PC-3 (cell line): ENCODE data around the gene PNISR. TPM values are rescaled to one million over a fixed set of nuclear protein-coding genes. Genes with fewer than 3 reads are reported as not detected.
A peak's percentile ranks its signal among the peaks of the same experiment; 100 is the strongest.
"Not testable (repeated sequence)": the region's sequence is repeated elsewhere in the genome, so short reads cannot be mapped to it uniquely, and the experiment has no call there.

ENCODE experiments used
- ATAC-seq: fragments of 200-7000 bp; cut with Tn5 transposase; 2 replicates; pipeline ENCODE4 v1.9.1; 2020; ENCODE audit warnings: mild to moderate bottlenecking, moderate library complexity
- BruUV-seq: library from RNA; stranded (reverse); fragments of 400-500 nt; replicated peaks from 2 replicates; lab custom pipeline; 2021; lab: Mats Ljungman, UMichigan
- CTCF ChIA-PET: fragments of 300-600 bp; sonication (Branson Sonifier 250); formaldehyde crosslinking; loops from one replicate; lab custom pipeline; 2022; ENCODE audit warnings: antibody characterized with exemption; lab: Charles Lee
- POLR2A ChIA-PET: fragments of 300-600 bp; sonication (Branson Sonifier 250); formaldehyde crosslinking; loops from one replicate; lab custom pipeline; 2022; ENCODE audit warnings: antibody characterized with exemption; ENCODE audit not compliant: unreplicated experiment; lab: Charles Lee
- DNase-seq: peaks from one replicate; pipeline ENCODE4 v3.0.0-alpha.2; 2015
- H2AFZ ChIP-seq: fragments of 300-600 bp; sonication (generic); 2 replicates; pipeline ENCODE4 v1.6.0; 2016; ENCODE audit warnings: antibody characterized with exemption, low read length
- H3F3A ChIP-seq: fragments of 300-600 bp; sonication (generic); one replicate; pipeline ENCODE4 v1.6.0; 2017; ENCODE audit warnings: antibody characterized with exemption, low read length, control low read depth, mild to moderate bottlenecking; ENCODE audit not compliant: unreplicated experiment
- H3K27ac ChIP-seq: fragments of 300-600 bp; sonication (generic); 2 replicates; pipeline ENCODE4 v1.5.1; 2016; ENCODE audit warnings: mild to moderate bottlenecking, low read length
- H3K27me3 ChIP-seq: fragments of 300-600 bp; sonication (generic); 2 replicates; pipeline ENCODE4 v1.6.1; 2016; ENCODE audit warnings: low read length, mixed read lengths
- H3K36me3 ChIP-seq: fragments of 300-600 bp; sonication (generic); 2 replicates; pipeline ENCODE4 v1.6.1; 2016; ENCODE audit warnings: low read depth, mixed run types, low read length, mixed read lengths
- H3K4me1 ChIP-seq: fragments of 300-600 bp; sonication (generic); 2 replicates; pipeline ENCODE4 v1.5.1; 2016; ENCODE audit warnings: low read length; ENCODE audit not compliant: insufficient read depth
- H3K4me2 ChIP-seq: fragments of 300-600 bp; sonication (generic); 2 replicates; pipeline ENCODE4 v1.6.0; 2016; ENCODE audit warnings: low read length
- H3K4me3 ChIP-seq: fragments of 300-600 bp; sonication (generic); 2 replicates; pipeline ENCODE4 v1.5.1; 2016; ENCODE audit warnings: mild to moderate bottlenecking, low read length, mixed read lengths
- H3K79me2 ChIP-seq: fragments of 300-600 bp; sonication (generic); 2 replicates; pipeline ENCODE4 v1.6.1; 2017; ENCODE audit warnings: low read length, mixed read lengths
- H3K9ac ChIP-seq: fragments of 300-600 bp; sonication (generic); 2 replicates; pipeline ENCODE4 v1.6.0; 2016; ENCODE audit warnings: mild to moderate bottlenecking, low read length
- H3K9me2 ChIP-seq: fragments of 300-600 bp; sonication (generic); replicated peaks from 2 replicates; pipeline ENCODE4 v1.6.1; 2016; ENCODE audit warnings: mixed run types, low read length, mixed read lengths
- H3K9me3 ChIP-seq: fragments of 300-600 bp; sonication (generic); 2 replicates; pipeline ENCODE4 v1.6.1; 2016; ENCODE audit warnings: low read length, mixed read lengths
- H4K20me1 ChIP-seq: fragments of 300-600 bp; sonication (generic); 2 replicates; pipeline ENCODE4 v1.6.1; 2016; ENCODE audit warnings: low read length, mixed read lengths
- CTCF ChIP-seq: fragments of 300-600 bp; sonication (generic); conservative IDR thresholded peaks from 2 replicates; pipeline ENCODE4 v1.5.1; 2017; ENCODE audit warnings: antibody characterized with exemption, low read depth, mild to moderate bottlenecking, low read length
- EZH2 ChIP-seq: fragments of 300-600 bp; sonication (generic); IDR thresholded peaks from one replicate; pipeline ENCODE4 v1.6.1; 2017; ENCODE audit warnings: antibody characterized with exemption, mild to moderate bottlenecking, low read length; ENCODE audit not compliant: unreplicated experiment
- EZH2phosphoT487 ChIP-seq: fragments of 300-600 bp; sonication (generic); IDR thresholded peaks from 2 replicates; pipeline ENCODE4 v1.6.1; 2018; ENCODE audit warnings: mild to moderate bottlenecking, antibody characterized with exemption, low read length, borderline replicate concordance
- intact Hi-C: fragments of 100-400 bp; cut with micrococcal nuclease; formaldehyde crosslinking; loops from 2 replicates; pipeline ENCODE4 v1.9.0; 2023
- total RNA-seq: library from RNA; depleted of rRNA; stranded (reverse); fragments of >200 nt; gene quantifications from 2 replicates; pipeline ENCODE4 v1.2.3, GENCODE V29; 2014

Gene PNISR
- total RNA-seq, 1 experiment from 2014 or later = 42.5 TPM

- POLR2A ChIA-PET = no interaction called here
- DNase-seq (no peak), ATAC-seq (no peak)
- Histone ChIP-seq H3F3A (no peaks in the 10 kb centered on the region), H3K9ac (no peak overlapping the region), H3K4me2 (no peak overlapping the region), H2AFZ (no peak overlapping the region), H3K27ac (no peak overlapping the region), H3K9me2 (no peaks in the 10 kb centered on the region), H3K4me1 (no peaks in the 10 kb centered on the region), H3K79me2 (no peaks in the 10 kb centered on the region), H3K36me3 (no peaks in the 10 kb centered on the region), H3K27me3 (no peaks in the 10 kb centered on the region), H4K20me1 (no peaks in the 10 kb centered on the region), H3K4me3 (no peak overlapping the region), H3K9me3 (no peaks in the 10 kb centered on the region)
- TF ChIP-seq EZH2phosphoT487 = no peak
- TF ChIP-seq CTCF = no peak
- no peak for TF ChIP-seq EZH2
- no TSS peak for BruUV-seq
- CTCF ChIA-PET = no interaction called here
- intact Hi-C loops = no loop called here
Observed at GRCh38 chr6:99471638-99472037, 46.5 kb upstream of the PNISR start.

GRCh38 chr6:99467509-99468106, 42.5 kb upstream of the PNISR start:
- H3K79me2 ChIP-seq = no peaks in the 10 kb centered on the region
- ATAC-seq (no peak), DNase-seq (peak; percentile 34)
- H3K4me2 ChIP-seq = no peak overlapping the region
- H3K9ac ChIP-seq = no peak overlapping the region
- no peaks in the 10 kb centered on the region for H3K9me3 ChIP-seq
- no peaks in the 10 kb centered on the region for H3K4me1 ChIP-seq
- ChIA-PET CTCF (no interaction called here), POLR2A (interaction anchor here (0.5 kb wide), 2 partner anchors 349 to 1647 kb away, joined by 7 to 10 read pairs; no protein-coding TSS in a partner anchor)
- no peak overlapping the region for H3K4me3 ChIP-seq
- no peak overlapping the region for H3K27ac ChIP-seq
- no TSS peak for BruUV-seq
- no peaks in the 10 kb centered on the region for H3F3A ChIP-seq
- H2AFZ ChIP-seq = no peak overlapping the region
- intact Hi-C loops = loop anchor here (5.0 to 10.0 kb wide), 2 partner anchors 97 to 280 kb away; partner anchors contain the start of gene CCNC
- H3K36me3 ChIP-seq = no peaks in the 10 kb centered on the region
- H3K9me2 ChIP-seq = no peaks in the 10 kb centered on the region
- no peaks in the 10 kb centered on the region for H4K20me1 ChIP-seq
- TF ChIP-seq EZH2 = no peak
- peak; percentile 56 for TF ChIP-seq CTCF
- H3K27me3 ChIP-seq = no peaks in the 10 kb centered on the region

DNA sequence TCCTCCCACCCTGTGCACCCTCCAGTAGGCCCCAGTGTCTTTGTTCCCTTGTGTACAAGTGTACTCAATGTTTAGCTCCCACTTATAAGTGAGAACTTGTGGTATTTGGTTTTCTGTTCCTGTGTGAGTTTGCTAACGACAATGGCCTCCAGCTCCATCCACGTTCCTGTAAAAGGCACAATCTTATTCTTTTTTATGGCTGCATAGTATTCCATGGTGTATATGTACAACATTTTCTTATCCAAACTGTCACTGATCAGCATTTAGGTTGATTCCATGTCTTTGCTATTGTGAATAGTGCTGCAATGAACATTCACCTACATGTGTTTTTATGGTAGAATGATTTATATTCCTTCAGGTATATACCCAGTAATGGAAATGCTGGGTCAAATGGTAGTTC, 34.0 kb upstream of the PNISR start:
- H3K36me3 ChIP-seq, H2AFZ ChIP-seq, H4K20me1 ChIP-seq, H3F3A ChIP-seq, H3K4me1 ChIP-seq, ATAC-seq, H3K4me2 ChIP-seq, H3K9me3 ChIP-seq, DNase-seq, intact Hi-C loops, CTCF ChIA-PET, H3K9ac ChIP-seq, H3K4me3 ChIP-seq, H3K27ac ChIP-seq, H3K27me3 ChIP-seq, H3K79me2 ChIP-seq, BruUV-seq, POLR2A ChIA-PET, H3K9me2 ChIP-seq: not testable (repeated sequence)
